ENCODE data around the gene ADRA2A.

- TF ChIP-seq CTCF (conservative IDR thresholded peaks at IDR 0.05) = no peak
- no peak for TF ChIP-seq ZFX (IDR thresholded peaks at IDR 0.05)
Observed at GRCh38 chr10:111100198-111100597, 23.4 kb downstream of the ADRA2A start.

All from C4-2B (cell line).